ENCODE data around the gene PTX4. TPM values are rescaled to one million over a fixed set of nuclear protein-coding genes. Genes with fewer than 3 reads are reported as not detected.

The PTX4 gene
- polyA plus RNA-seq, 1 donor (not counting 4 experiments of a cell fraction or from before 2014, with no cell fraction given): not detected

DNA sequence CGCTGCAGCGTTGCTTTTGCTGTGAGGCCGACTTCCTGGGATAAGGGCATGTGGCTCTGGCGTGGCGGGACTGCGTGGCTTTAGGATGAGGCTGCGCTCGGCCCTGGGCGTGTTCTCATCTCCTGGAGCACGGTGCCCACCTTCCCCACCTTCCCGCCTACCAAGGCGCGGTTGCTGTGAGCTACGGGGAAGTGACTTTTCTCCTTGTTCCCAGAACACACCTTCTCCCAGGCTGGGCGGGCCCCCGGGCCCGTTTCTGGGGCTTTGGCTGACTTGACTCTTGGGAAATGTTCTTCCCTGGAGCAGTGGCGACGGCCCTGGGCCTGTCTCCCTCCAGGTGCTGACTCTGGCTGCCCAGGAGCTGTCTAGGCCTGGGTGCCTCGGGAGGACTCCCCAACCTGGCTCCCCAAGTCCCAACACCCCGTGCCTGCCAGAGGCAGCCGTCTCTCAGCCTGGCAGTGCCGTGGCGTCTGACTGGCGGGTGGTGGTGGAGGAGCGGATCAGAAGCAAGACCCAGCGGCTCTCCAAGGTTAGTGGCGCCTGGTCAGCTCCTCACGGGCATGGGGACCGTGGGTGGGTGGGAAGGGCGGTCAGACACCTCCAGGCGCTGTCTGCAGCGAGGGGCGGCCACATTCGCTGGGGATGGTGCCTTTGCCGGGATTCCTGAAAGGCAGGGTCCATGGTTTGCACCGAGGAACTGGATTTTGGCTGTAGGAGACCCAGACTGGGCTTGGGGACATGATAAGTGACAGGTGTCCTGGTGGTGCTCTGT lies 16.5 kb upstream of the PTX4 start:
- FAIRE-seq: no peak
- H4K20me1 ChIP-seq (ENCODE audit: control insufficient read depth, extremely low read depth, insufficient read depth, low read length): no peaks in the 10 kb centered on the region
- no peaks in the 10 kb centered on the region for H3K4me1 ChIP-seq (ENCODE audit: control insufficient read depth, extremely low read depth, insufficient read depth, low read length)
- no peak overlapping the region for H3K27ac ChIP-seq (ENCODE audit: control insufficient read depth, insufficient read depth, low read length)
- H3K4me2 ChIP-seq (ENCODE audit: control insufficient read depth, extremely low read depth, insufficient read depth, low read depth, low read length): no peak overlapping the region
- TF ChIP-seq, protein P1, sequence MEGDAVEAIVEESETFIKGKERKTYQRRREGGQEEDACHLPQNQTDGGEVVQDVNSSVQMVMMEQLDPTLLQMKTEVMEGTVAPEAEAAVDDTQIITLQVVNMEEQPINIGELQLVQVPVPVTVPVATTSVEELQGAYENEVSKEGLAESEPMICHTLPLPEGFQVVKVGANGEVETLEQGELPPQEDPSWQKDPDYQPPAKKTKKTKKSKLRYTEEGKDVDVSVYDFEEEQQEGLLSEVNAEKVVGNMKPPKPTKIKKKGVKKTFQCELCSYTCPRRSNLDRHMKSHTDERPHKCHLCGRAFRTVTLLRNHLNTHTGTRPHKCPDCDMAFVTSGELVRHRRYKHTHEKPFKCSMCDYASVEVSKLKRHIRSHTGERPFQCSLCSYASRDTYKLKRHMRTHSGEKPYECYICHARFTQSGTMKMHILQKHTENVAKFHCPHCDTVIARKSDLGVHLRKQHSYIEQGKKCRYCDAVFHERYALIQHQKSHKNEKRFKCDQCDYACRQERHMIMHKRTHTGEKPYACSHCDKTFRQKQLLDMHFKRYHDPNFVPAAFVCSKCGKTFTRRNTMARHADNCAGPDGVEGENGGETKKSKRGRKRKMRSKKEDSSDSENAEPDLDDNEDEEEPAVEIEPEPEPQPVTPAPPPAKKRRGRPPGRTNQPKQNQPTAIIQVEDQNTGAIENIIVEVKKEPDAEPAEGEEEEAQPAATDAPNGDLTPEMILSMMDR (optimal IDR thresholded peaks at IDR 0.05 in 1 of 3, IDR thresholded peaks at IDR 0.05 in 1 of 3, conservative IDR thresholded peaks at IDR 0.05 in 1 of 3; ENCODE audit: extremely low read depth in 1 of 3, insufficient read depth in 2 of 3, low read length in 3 of 3): no peak
- no peak for TF ChIP-seq EZH2 (IDR thresholded peaks at IDR 0.05; ENCODE audit: low read length)
- dilution Hi-C loops (cut with MboI; ENCODE audit: extremely low pct_ligation_motif_present, low sequenced_read_pairs): no loop called here
- H2AFZ ChIP-seq (ENCODE audit: control insufficient read depth, low read length): no peak overlapping the region
- no peak overlapping the region for H3K9ac ChIP-seq (ENCODE audit: control insufficient read depth, extremely low read depth, insufficient read depth, low read length)
- H3K36me3 ChIP-seq (ENCODE audit: control insufficient read depth in 2 of 2, extremely low read depth in 1 of 2, insufficient read depth in 2 of 2, low read length in 2 of 2): peaks cover 7 to 13% of the 10 kb centered on the region in 2 experiments
- H3K27me3 ChIP-seq (ENCODE audit: control insufficient read depth, extremely low read depth, insufficient read depth, low read length): no peaks in the 10 kb centered on the region
- DNase-seq (ENCODE audit: low read depth, low spot score): no peak
- no peaks in the 10 kb centered on the region for H3K9me3 ChIP-seq (ENCODE audit: control insufficient read depth, low read depth, low read length)
- no peak overlapping the region for H3K4me3 ChIP-seq (ENCODE audit: control insufficient read depth in 2 of 3, extremely low read depth in 1 of 3, insufficient read depth in 2 of 3, low read depth in 1 of 3, low read length in 3 of 3)
- no peaks in the 10 kb centered on the region for H3K79me2 ChIP-seq (ENCODE audit: control insufficient read depth, insufficient read depth, low read length)
- no peaks in the 10 kb centered on the region for H3K9me1 ChIP-seq (ENCODE audit: control insufficient read depth, extremely low read depth, insufficient read depth, low read length)

DNA sequence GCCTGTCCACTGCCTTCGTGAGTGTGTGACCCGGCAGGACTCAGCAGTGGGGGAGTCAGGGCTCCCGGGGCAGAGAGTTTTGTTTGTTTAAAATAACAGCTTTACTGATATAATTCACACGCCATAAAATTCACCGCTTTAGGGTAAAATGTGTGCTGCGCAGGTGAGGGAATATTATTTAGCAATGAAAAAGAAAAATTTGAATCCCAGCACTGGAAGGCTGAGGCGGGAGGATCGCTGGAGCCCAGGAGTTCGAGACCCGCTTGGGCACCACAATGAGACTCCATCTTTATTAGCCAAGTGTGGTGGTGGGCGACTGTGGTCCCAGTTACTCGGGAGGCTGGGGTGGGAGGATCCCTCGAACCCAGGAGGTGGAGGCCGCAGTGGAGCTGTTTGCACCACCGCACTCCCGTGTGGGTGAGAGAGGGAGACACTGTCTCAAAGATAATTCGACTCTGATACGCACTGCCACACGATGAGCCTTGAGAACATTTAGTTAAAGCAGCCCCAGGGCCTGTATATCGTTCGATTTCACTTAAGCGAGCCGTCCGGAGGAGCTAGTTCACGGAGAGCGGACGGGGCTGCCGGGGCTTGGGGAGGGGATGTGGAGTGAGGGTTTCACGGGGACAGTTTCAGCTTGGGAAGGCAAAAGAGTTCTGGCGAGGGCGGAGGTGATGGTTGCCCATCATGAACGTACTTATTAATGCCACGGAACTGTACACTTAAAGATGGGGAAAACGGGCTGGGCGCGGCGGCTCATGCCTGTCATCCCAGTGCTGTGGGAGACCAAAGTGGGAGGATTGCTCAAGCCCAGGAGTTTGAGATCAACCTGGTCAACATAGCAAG lies 14.6 kb upstream of the PTX4 start:
- Histone ChIP-seq H3K9ac (ENCODE audit: control insufficient read depth, extremely low read depth, insufficient read depth, low read length) (no peak overlapping the region), H3K79me2 (ENCODE audit: control insufficient read depth, insufficient read depth, low read length) (no peaks in the 10 kb centered on the region), H3K27me3 (ENCODE audit: control insufficient read depth, extremely low read depth, insufficient read depth, low read length) (no peaks in the 10 kb centered on the region), H2AFZ (ENCODE audit: control insufficient read depth, low read length) (no peak overlapping the region), H3K9me3 (ENCODE audit: control insufficient read depth, low read depth, low read length) (no peaks in the 10 kb centered on the region), H3K27ac (ENCODE audit: control insufficient read depth, insufficient read depth, low read length) (no peak overlapping the region), H3K36me3 (ENCODE audit: control insufficient read depth in 2 of 2, extremely low read depth in 1 of 2, insufficient read depth in 2 of 2, low read length in 2 of 2) (peaks cover 7 to 11% of the 10 kb centered on the region in 2 experiments), H3K4me2 (ENCODE audit: control insufficient read depth, extremely low read depth, insufficient read depth, low read depth, low read length) (no peak overlapping the region), H3K4me1 (ENCODE audit: control insufficient read depth, extremely low read depth, insufficient read depth, low read length) (no peaks in the 10 kb centered on the region), H3K9me1 (ENCODE audit: control insufficient read depth, extremely low read depth, insufficient read depth, low read length) (no peaks in the 10 kb centered on the region), H3K4me3 (ENCODE audit: control insufficient read depth in 2 of 3, extremely low read depth in 1 of 3, insufficient read depth in 2 of 3, low read depth in 1 of 3, low read length in 3 of 3) (no peak overlapping the region), H4K20me1 (ENCODE audit: control insufficient read depth, extremely low read depth, insufficient read depth, low read length) (no peaks in the 10 kb centered on the region)
- FAIRE-seq (no peak), DNase-seq (ENCODE audit: low read depth, low spot score) (no peak)
- dilution Hi-C loops (cut with MboI; ENCODE audit: extremely low pct_ligation_motif_present, low sequenced_read_pairs): no loop called here
- TF ChIP-seq EZH2 (IDR thresholded peaks at IDR 0.05; ENCODE audit: low read length): no peak
- TF ChIP-seq, protein P1 (optimal IDR thresholded peaks at IDR 0.05 in 1 of 3, IDR thresholded peaks at IDR 0.05 in 1 of 3, conservative IDR thresholded peaks at IDR 0.05 in 1 of 3; ENCODE audit: extremely low read depth in 1 of 3, insufficient read depth in 2 of 3, low read length in 3 of 3): no peak

Measured in keratinocyte (primary cell).